Adrenal gland (tissue), 5 donors: ENCODE data around the gene GOLGA5.

Source experiments
- CTCF ChIP-seq, 6 experiments: fragments of 450-650 bp in 4 of 6; fragments of 200-600 bp in 2 of 6; sonication (generic) in 1 of 6; IDR thresholded peaks; 1 replicate in 5 of 6; 2 replicates in 1 of 6; pipeline versions ENCODE4 v1.5.1 to v1.8.0; 2016 to 2021; ENCODE audit warnings: antibody characterized with exemption in 6 of 6, mild to moderate bottlenecking in 2 of 6, moderate library complexity in 1 of 6
- POLR2A ChIP-seq, 2 donors: fragments of 450-650 bp; IDR thresholded peaks; one replicate each; pipeline ENCODE4 v1.6.1; 2017; ENCODE audit warnings: antibody characterized with exemption in 2 of 2, mild to moderate bottlenecking in 2 of 2, moderate library complexity in 1 of 2
- donor health status: DM: no; HTN: no; CAD: no.

DNA sequence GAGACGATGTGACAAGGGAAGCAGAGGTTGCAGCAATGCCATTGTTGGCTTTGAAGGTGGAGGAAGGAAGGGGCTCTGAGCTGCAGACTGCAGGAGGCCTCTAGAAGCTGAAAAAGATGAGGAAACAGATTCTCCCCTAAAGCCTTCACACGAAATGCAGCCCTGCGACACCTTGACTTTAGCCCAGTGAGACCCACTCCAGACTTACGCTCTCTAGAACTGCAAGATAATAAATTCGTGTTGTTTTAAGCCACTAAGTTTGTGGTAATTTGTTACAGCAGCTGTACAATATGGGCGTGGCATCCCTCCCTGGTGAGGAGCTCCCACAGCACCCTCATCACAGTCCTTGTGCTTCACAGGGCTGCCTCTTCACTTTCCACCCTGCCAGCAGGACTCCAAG lies 53.2 kb downstream of the GOLGA5 start:
- no peak for TF ChIP-seq CTCF (IDR thresholded peaks at IDR 0.05)
- TF ChIP-seq POLR2A (IDR thresholded peaks at IDR 0.05) = no peak
